Uterus (tissue), 2 donors: ENCODE measurements around the gene NRTN.

Source experiments
- POLR2A ChIP-seq, 2 donors: fragments of 450-650 bp; IDR thresholded peaks; one replicate each; pipeline ENCODE4 v1.6.1; 2016; ENCODE audit warnings: antibody characterized with exemption in 2 of 2, mild to moderate bottlenecking in 1 of 2, moderate library complexity in 1 of 2
- TF ChIP-seq, protein P1 (sequence below), 4 experiments: fragments of 200-600 bp in 2 of 4; fragments of 450-650 bp in 2 of 4; sonication (generic) in 2 of 4; IDR thresholded peaks; one replicate each; pipeline ENCODE4 v1.5.1; 2016 to 2019; ENCODE audit warnings: antibody characterized with exemption in 4 of 4, mild to moderate bottlenecking in 2 of 4, moderate library complexity in 1 of 4

DNA sequence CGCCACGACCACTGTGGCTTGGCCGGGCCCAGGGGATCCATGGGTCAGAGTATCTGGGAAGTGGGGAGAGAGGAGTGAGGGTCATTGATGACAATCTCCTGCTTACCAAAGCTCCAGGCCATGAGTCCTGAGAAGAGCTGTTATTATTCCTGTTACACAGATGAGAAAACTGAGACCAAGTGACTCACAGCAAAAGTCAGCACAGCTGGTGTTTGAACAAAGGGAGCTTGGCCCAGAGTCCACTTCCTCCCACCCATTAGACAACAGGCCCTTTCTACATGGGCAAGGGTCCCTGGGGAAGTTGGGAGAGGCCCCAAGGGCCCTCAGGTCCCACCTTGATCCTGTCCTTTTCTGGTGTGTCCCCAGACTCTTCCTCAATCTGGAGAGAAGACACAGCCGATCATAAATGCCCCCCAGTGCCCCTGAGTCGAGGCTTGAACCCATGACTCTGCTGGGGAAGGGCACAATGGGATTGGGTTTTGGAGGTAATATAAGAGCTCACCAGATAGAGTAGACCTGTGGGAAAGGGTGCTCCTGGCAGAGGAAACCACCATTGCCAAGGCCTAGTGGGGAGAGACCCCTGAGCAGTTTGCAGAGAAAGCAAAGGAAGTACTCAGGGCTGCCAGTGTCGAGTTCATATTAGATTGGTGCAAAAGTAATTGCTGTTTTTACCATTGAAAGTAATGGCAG, 27.8 kb downstream of the NRTN start:
- TF ChIP-seq, protein P1, sequence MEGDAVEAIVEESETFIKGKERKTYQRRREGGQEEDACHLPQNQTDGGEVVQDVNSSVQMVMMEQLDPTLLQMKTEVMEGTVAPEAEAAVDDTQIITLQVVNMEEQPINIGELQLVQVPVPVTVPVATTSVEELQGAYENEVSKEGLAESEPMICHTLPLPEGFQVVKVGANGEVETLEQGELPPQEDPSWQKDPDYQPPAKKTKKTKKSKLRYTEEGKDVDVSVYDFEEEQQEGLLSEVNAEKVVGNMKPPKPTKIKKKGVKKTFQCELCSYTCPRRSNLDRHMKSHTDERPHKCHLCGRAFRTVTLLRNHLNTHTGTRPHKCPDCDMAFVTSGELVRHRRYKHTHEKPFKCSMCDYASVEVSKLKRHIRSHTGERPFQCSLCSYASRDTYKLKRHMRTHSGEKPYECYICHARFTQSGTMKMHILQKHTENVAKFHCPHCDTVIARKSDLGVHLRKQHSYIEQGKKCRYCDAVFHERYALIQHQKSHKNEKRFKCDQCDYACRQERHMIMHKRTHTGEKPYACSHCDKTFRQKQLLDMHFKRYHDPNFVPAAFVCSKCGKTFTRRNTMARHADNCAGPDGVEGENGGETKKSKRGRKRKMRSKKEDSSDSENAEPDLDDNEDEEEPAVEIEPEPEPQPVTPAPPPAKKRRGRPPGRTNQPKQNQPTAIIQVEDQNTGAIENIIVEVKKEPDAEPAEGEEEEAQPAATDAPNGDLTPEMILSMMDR (IDR thresholded peaks at IDR 0.05), result no peak
- TF ChIP-seq POLR2A (IDR thresholded peaks at IDR 0.05), result no peak
